Measurements from ENCODE around the gene ALDH1L1. TPM values are rescaled to one million over a fixed set of nuclear protein-coding genes. Genes with fewer than 3 reads are reported as not detected.

Gene ALDH1L1
- total and polyA plus RNA-seq, 2 of the 8 experiments (the other 6 are each of a cell fraction or from before 2014, with no cell fraction given) = 0.98 to 1.6 TPM

GRCh38 chr3:126100269-126100633, 80.1 kb downstream of the ALDH1L1 start (continued):
- no peak for TF ChIP-seq CBX5 (IDR thresholded peaks at IDR 0.05; ENCODE audit: low read depth, low read length)
- TF ChIP-seq, protein P1, sequence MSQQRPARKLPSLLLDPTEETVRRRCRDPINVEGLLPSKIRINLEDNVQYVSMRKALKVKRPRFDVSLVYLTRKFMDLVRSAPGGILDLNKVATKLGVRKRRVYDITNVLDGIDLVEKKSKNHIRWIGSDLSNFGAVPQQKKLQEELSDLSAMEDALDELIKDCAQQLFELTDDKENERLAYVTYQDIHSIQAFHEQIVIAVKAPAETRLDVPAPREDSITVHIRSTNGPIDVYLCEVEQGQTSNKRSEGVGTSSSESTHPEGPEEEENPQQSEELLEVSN (IDR thresholded peaks at IDR 0.05) = no peak
- TF ChIP-seq EZH2 (IDR thresholded peaks at IDR 0.05; ENCODE audit: low read depth, low read length, severe bottlenecking) = no peak
- no peak for TF ChIP-seq MAX (IDR thresholded peaks at IDR 0.05)
